Measurements from ENCODE around the gene NECTIN2.
"Not testable (repeated sequence)": the region's sequence is repeated elsewhere in the genome, so short reads cannot be mapped to it uniquely, and the experiment has no call there.

NECTIN2 gene

GRCh38 chr19:44887648-44888047, 41.6 kb downstream of the NECTIN2 start:
- no peak for DNase-seq

- not testable (repeated sequence) for DNase-seq
These were observed 42.2 kb downstream of the NECTIN2 start for GRCh38 chr19:44888335-44888734.

GRCh38 chr19:44889830-44890365, 43.8 kb downstream of the NECTIN2 start:
- DNase-seq = no peak

GRCh38 chr19:44890366-44891015, 44.4 kb downstream of the NECTIN2 start:
- DNase-seq = peak; percentile 100

DNA sequence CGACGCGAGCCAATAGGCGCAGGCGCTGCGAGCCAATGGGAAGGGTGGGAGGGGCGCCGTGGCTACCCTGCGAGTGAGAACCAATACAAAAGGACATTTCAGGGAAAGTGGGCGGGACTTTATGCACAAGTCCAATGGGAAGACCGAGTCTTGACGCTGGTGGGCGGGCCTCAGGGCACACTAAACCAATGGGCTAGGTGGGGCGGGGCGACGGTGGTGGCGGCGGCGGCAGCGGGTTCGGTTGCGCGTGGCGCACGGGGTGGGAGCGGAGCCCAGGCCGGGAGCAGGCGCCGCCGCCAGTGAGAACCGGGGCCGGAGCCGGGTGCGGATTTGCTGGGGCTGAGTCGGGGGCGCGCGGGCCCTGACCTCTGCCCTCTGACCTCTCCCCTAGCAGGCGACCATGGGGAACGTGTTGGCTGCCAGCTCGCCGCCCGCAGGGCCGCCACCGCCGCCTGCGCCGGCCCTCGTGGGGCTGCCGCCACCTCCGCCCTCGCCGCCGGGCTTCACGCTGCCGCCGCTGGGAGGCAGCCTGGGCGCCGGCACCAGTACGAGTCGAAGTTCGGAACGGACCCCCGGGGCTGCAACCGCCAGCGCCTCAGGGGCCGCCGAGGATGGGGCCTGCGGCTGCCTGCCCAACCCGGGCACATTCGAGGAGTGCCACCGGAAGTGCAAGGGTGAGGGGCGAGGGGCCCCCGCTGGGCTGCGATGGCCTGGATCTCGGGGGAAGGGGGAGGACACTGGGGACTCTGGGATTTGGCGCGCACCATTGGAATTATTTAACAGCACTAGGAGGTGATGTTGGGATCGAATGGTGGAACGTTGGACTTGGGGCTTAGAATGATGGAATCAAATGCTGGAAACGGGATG, 45.2 kb downstream of the NECTIN2 start, which contains the start of gene TOMM40:
TOMM40 (plus strand) TSS at position 239 of the 867 bp plus-strand sequence; CDS start at position 401, 162 bp downstream.
- DNase-seq = peak; percentile 100

DNA sequence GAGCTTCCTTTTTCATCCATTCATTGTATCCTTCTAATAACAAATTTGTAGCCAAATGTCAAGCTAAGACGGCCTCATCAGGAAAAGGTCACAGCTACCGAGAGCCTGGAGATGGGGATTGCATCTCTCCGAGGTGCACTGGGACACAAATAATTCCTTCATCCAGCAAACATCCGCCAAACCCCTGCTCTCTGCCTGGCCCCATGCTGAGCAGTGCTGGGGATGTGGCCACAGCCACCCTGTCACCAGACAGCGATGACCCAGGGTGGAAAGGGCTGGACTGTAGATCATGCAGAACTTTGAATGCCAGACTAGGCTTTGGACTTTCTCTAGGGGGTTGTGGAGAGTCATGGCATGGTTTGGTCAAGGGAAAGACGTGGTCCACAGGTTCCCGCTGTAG, 46.8 kb downstream of the NECTIN2 start:
- no peak for DNase-seq

- no peak for DNase-seq
These were observed 47.4 kb downstream of the NECTIN2 start for GRCh38 chr19:44893332-44894051.

GRCh38 chr19:44894052-44894400, 47.9 kb downstream of the NECTIN2 start:
- DNase-seq = no peak

GRCh38 chr19:44894946-44895345, 48.8 kb downstream of the NECTIN2 start:
- no peak for DNase-seq

DNA sequence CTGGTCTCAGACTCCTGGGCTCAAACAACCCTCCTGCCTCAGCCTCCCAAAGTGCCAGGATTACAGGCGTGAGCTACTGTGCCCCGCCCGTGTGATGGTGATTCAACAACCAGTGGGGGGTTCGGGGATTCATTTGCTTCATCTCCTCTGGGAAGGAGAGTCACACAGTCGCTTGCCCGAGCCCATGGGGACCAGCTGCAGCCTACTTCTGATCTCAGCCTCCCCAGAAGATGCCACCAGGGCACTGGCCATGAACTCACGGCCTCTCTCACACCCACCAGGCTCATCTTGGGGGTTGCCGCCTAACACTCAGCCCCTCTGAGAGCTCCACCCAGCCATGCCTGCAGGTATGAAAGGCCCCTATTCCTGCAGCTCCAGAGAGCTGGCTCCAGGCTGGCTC, 51.7 kb downstream of the NECTIN2 start:
- DNase-seq = no peak

DNA sequence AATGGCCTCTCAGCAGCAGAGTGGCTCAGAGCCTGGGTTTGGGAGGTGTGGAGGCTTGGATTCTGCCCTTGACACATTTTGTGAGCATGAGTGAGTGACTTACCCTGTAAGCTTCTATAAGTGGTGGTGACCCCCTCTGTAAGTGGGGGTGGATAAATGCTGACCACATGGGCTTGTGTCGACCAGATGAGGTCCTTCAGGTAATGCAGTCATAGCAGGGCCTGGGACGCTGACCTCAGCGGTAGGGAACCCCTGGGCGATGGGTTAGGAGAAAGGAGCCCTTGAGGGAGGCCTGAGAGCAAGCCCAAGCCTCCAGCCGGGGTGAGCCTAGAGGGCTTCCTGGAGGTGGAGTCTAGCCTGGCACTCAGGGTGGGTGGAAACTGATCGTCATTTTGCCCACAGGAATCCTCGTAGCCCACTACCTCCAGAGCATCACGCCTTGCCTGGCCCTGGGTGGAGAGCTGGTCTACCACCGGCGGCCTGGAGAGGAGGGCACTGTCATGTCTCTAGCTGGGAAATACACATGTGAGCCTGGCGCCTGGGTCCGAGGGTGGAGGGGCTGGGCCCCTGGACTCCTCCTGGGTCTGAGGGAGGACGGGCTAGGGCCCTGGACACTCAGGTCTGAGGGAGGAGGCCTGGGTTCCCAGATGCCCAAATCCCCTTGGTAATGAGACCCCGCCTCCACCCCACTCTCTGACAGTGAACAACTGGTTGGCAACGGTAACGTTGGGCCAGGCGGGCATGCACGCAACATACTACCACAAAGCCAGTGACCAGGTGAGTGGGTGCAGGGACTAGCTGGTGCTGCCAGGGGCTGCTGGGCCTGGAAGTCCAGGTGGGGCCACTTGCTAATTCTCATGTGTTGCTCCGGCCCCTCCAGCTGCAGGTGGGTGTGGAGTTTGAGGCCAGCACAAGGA, 54.5 kb downstream of the NECTIN2 start:
- DNase-seq = no peak

DNA sequence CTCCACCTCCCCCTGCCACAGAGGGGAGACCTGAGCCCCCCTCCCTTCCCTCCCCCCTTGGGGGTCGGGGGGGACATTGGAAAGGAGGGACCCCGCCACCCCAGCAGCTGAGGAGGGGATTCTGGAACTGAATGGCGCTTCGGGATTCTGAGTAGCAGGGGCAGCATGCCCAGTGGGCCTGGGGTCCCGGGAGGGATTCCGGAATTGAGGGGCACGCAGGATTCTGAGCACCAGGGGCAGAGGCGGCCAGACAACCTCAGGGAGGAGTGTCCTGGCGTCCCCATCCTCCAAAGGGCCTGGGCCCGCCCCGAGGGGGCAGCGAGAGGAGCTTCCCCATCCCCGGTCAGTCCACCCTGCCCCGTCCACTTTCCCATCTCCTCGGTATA, 57.1 kb downstream of the NECTIN2 start:
- DNase-seq = no peak

DNA sequence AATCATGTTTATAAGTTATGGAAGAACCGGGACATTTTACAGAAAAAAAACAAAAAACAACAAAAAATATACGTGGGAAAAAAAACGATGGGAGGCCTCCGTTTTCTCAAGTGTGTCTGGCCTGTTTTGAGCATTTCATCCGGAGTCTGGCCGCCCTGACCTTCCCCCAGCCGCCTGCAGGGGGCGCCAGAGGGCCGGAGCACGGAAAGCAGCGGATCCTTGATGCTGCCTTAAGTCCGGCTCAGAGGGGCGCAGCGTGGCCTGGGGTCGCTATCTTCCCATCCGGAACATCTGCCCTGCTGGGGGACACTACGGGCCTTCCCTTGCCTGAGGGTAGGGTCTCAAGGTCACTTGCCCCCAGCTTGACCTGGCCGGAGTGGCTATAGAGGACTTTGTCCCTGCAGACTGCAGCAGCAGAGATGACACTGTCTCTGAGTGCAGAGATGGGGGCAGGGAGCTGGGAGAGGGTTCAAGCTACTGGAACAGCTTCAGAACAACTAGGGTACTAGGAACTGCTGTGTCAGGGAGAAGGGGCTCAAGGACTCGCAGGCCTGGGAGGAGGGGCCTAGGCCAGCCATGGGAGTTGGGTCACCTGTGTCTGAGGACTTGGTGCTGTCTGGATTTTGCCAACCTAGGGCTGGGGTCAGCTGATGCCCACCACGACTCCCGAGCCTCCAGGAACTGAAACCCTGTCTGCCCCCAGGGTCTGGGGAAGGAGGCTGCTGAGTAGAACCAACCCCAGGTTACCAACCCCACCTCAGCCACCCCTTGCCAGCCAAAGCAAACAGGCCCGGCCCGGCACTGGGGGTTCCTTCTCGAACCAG, 57.7 kb downstream of the NECTIN2 start:
- DNase-seq = no peak

GRCh38 chr19:44904426-44904994, 58.4 kb downstream of the NECTIN2 start:
- no peak for DNase-seq

DNA sequence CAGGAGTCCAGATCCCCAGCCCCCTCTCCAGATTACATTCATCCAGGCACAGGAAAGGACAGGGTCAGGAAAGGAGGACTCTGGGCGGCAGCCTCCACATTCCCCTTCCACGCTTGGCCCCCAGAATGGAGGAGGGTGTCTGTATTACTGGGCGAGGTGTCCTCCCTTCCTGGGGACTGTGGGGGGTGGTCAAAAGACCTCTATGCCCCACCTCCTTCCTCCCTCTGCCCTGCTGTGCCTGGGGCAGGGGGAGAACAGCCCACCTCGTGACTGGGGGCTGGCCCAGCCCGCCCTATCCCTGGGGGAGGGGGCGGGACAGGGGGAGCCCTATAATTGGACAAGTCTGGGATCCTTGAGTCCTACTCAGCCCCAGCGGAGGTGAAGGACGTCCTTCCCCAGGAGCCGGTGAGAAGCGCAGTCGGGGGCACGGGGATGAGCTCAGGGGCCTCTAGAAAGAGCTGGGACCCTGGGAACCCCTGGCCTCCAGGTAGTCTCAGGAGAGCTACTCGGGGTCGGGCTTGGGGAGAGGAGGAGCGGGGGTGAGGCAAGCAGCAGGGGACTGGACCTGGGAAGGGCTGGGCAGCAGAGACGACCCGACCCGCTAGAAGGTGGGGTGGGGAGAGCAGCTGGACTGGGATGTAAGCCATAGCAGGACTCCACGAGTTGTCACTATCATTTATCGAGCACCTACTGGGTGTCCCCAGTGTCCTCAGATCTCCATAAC, 59.5 kb downstream of the NECTIN2 start, which contains the start of gene APOE:
APOE (plus strand) TSS at position 360 of the 724 bp plus-strand sequence. CDS start 829 bp downstream, outside the sequence.
- no peak for DNase-seq

DNA sequence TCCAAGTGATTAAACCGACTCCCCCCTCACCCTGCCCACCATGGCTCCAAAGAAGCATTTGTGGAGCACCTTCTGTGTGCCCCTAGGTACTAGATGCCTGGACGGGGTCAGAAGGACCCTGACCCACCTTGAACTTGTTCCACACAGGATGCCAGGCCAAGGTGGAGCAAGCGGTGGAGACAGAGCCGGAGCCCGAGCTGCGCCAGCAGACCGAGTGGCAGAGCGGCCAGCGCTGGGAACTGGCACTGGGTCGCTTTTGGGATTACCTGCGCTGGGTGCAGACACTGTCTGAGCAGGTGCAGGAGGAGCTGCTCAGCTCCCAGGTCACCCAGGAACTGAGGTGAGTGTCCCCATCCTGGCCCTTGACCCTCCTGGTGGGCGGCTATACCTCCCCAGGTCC, 61.5 kb downstream of the NECTIN2 start:
- DNase-seq = no peak

DNA sequence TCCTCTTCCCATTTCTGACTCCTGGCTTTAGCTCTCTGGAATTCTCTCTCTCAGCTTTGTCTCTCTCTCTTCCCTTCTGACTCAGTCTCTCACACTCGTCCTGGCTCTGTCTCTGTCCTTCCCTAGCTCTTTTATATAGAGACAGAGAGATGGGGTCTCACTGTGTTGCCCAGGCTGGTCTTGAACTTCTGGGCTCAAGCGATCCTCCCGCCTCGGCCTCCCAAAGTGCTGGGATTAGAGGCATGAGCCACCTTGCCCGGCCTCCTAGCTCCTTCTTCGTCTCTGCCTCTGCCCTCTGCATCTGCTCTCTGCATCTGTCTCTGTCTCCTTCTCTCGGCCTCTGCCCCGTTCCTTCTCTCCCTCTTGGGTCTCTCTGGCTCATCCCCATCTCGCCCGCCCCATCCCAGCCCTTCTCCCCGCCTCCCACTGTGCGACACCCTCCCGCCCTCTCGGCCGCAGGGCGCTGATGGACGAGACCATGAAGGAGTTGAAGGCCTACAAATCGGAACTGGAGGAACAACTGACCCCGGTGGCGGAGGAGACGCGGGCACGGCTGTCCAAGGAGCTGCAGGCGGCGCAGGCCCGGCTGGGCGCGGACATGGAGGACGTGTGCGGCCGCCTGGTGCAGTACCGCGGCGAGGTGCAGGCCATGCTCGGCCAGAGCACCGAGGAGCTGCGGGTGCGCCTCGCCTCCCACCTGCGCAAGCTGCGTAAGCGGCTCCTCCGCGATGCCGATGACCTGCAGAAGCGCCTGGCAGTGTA, 62.2 kb downstream of the NECTIN2 start:
- DNase-seq = no peak

DNA sequence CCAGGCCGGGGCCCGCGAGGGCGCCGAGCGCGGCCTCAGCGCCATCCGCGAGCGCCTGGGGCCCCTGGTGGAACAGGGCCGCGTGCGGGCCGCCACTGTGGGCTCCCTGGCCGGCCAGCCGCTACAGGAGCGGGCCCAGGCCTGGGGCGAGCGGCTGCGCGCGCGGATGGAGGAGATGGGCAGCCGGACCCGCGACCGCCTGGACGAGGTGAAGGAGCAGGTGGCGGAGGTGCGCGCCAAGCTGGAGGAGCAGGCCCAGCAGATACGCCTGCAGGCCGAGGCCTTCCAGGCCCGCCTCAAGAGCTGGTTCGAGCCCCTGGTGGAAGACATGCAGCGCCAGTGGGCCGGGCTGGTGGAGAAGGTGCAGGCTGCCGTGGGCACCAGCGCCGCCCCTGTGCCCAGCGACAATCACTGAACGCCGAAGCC, 62.8 kb downstream of the NECTIN2 start:
- no peak for DNase-seq

DNA sequence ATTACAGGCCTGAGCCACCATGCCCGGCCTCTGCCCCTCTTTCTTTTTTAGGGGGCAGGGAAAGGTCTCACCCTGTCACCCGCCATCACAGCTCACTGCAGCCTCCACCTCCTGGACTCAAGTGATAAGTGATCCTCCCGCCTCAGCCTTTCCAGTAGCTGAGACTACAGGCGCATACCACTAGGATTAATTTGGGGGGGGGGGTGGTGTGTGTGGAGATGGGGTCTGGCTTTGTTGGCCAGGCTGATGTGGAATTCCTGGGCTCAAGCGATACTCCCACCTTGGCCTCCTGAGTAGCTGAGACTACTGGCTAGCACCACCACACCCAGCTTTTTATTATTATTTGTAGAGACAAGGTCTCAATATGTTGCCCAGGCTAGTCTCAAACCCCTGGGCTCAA, 63.7 kb downstream of the NECTIN2 start:
- no peak for DNase-seq

All from NCI-H2081 treated with DMSO at 0.1 percent for 48 hours (cell line).